Measurements from ENCODE around the gene CNGB1.
"Not testable (repeated sequence)": the region's sequence is repeated elsewhere in the genome, so short reads cannot be mapped to it uniquely, and the experiment has no call there.

CNGB1 gene

GRCh38 chr16:57900796-57901479 lies 70.0 kb downstream of the CNGB1 start:
- DNase-seq: no peak

DNA sequence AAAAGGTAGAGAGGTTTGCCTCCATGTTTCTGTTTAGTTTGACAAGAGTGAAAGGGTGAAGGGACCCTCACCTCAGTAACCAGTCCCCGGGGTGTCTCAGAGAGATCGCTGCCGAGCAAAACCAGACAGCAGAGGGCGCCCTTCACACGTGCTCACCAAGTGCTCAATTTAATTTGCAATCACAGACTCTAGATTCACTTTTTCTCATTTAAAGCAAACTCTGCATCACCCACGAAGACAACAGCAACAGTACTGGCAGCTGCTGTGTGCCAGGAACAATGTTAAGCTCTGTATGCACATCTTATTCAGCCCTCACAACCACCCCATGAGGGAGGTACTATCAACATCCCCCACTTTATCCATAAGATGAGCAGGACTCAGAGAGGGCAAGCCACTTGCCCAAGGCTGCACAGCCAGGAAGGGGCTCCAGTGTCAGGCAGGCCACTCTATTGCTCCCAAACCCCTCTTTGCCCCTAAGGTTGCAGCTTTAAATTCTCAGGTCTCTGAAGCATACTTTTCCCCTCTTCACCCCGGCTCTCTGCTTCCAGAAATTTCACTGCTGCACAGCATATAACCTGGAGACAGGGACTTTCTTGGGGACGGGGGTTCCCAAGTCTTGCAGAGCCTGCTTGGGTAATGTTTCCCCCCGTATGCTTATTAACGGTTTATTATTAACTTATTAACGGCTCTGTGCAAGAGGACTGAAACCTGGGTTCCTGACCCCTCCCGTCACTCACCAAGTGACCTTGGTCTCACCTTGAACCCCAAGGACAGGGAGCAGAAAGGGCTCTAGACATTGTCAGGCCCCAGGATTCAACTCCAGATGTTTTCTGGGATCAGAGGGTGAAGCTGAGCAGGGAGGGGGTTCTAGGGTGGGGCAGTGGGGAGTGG lies 70.9 kb downstream of the CNGB1 start:
- peak; percentile 68 for DNase-seq

DNA sequence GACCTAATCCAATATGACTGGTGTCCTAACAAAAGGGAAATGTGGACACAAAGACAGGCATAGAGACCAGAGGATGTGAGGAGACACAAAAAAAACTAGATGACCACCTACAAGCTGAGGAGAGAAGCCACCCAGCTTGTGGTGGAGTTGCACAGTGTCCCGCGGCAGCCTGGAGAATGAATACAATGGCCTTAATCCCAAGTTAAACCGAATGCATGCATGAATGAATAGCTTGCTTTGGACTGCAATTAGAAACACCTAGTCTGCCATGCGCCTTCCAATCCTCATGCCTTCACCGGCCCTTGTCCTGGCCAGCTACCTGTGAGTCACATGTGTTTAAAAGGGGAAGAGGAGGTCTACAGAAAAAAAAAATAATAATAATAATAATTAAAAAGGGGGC lies 72.0 kb downstream of the CNGB1 start:
- no peak for DNase-seq

GRCh38 chr16:57897996-57898395 lies 72.9 kb downstream of the CNGB1 start:
- DNase-seq: no peak

- DNase-seq: no peak
Measured at GRCh38 chr16:57897053-57897784, 73.7 kb downstream of the CNGB1 start.

DNA sequence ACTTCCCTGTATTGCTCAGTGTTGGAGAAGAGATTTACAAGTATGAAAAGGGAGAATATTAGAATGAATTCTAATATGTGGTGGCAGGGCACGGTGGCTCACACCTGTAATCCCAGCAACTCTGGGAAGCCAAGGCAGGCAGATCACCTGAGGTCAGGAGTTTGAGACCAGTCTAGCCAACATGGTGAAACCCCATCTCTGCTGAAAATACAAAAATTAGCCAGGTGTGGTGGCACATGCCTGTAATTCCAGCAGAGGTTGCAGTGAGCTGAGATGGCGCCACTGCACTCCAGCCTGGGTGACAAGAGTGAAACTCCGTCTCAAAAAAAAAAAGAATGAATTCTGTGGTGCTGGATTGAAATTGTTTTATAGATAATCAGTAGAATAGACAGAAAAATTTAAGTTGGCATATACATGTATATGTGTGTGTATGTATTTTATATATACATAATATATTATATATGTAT lies 75.8 kb downstream of the CNGB1 start:
- not testable (repeated sequence) for DNase-seq

GRCh38 chr16:57894390-57895080 lies 76.4 kb downstream of the CNGB1 start:
- DNase-seq: no peak

DNA sequence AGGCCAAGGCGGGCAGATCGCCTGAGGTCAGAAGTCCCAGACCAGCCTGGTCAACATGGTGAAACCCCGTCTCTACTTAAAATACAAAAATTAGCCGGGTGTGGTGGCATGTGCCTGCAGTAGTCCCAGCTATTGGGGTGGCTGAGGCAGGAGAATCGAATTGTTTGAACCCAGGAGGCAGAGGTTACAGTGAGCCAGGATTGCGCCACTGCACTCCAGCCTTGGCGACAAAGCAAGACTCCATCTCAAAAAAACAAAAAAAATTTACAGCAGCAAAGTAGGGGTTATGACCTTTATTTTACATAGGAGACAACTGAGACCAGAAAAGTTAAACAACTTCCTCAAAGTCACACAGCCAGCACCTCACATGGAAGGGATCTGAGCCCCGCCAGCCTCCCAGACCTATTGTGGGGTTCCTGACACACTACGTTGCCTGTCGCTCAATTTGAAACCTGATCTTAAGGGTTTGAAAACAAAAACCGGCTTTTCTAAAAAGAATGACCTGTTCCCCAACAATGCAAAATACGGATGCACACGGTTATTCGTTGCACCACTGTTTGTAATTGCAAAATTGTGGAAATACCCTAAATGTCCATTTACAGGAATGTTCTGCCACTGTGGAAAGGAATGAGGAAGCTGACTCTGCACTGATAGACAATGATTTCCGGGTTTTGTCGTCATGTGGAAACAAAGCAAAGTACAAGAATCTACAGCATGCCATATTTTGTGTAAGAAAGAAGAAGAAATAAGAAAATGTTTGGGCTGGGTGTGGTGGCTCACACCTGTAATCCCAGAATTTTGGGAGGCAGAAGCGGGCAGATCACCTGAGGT lies 77.2 kb downstream of the CNGB1 start:
- DNase-seq: no peak

- DNase-seq: no peak
Measured at GRCh38 chr16:57893217-57893558, 77.7 kb downstream of the CNGB1 start.

GRCh38 chr16:57892447-57893096 lies 78.4 kb downstream of the CNGB1 start:
- DNase-seq: no peak

- no peak for DNase-seq
Measured at GRCh38 chr16:57892041-57892440, 78.9 kb downstream of the CNGB1 start.

- no peak for DNase-seq
Measured at GRCh38 chr16:57890752-57891111, 80.2 kb downstream of the CNGB1 start.

- no peak for DNase-seq
Measured at GRCh38 chr16:57889960-57890751, 80.8 kb downstream of the CNGB1 start.

- DNase-seq: no peak
Measured at GRCh38 chr16:57889522-57889921, 81.4 kb downstream of the CNGB1 start.

GRCh38 chr16:57889111-57889510 lies 81.8 kb downstream of the CNGB1 start:
- DNase-seq: no peak

DNA sequence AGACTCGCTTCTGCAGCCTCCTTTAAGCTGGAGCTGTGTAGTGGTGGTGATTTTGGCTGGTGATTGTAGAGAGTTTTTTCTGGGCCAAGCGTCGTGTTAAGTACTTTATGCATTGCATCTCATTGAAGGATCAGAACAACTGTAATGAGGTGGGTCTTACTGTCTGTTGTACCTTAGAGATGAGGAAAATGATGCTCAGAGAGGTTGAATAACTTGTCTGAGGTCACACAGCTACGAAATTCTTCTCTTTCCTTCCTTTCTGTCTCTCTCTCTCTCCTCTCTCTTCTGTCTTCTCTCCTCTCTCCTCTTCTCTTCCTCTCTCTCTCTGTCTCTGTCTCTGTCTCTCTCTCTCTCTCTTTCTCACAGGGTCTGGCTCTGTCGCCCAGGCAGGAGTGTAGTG lies 82.8 kb downstream of the CNGB1 start:
- DNase-seq: no peak

GRCh38 chr16:57887711-57888110 lies 83.2 kb downstream of the CNGB1 start:
- DNase-seq: no peak

DNA sequence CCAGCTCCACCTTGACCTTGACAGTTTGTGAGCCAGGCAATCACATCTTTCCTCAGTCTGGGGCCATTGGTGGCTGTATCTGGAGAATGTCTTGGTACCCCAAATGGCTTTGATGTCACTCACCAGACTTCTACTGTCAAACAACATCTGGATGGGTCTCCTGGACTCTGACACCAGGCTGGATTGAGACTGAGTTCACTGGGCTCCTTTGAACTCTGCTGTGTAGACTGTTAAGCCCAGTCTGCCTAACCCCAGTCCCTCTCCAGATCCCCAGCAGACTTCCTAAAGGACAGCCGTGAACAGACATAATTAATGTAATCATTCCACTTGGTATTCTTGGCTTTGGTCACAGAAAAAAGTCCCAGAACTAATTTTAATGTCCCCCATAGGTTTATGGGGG lies 84.5 kb downstream of the CNGB1 start:
- no peak for DNase-seq

DNA sequence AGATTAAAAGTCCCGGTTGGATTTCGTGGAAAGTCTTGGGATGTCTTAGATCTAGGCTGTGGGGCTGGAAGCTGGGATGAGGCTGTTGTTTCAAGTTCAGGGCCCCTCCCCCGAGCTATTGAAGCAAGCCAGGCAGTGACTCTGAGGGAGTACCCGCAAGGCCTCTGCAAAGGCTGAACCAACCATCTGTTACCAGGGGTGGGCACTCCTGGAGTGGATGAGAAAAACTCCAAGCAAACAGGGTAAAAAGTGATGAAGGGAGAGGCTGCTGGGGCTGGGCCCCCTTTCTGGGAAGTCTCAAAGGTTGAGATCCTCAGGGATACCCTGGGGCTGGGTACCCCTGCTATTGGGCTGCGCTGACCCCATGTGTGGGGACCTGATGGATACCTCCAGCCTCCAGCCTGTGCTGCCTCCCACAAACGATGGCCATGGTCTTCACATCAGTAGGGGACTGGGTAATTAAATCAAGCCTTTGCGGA lies 86.2 kb downstream of the CNGB1 start:
- no peak for DNase-seq

- no peak for DNase-seq
Measured at GRCh38 chr16:57883953-57884654, 86.8 kb downstream of the CNGB1 start.
